DMS153 treated with DMSO at 0.1 percent for 48 hours (cell line): Measurements from ENCODE around the gene STK32B.

Experiments used
- DNase-seq: peaks from one replicate; lab custom pipeline; 2025; ENCODE audit not compliant: unreplicated experiment; lab: John Stamatoyannopoulos, UW

STK32B gene

GRCh38 chr4:5337731-5338130, 286.5 kb downstream of the STK32B start:
- no peak for DNase-seq

GRCh38 chr4:5338531-5338930, 287.3 kb downstream of the STK32B start:
- no peak for DNase-seq

DNA sequence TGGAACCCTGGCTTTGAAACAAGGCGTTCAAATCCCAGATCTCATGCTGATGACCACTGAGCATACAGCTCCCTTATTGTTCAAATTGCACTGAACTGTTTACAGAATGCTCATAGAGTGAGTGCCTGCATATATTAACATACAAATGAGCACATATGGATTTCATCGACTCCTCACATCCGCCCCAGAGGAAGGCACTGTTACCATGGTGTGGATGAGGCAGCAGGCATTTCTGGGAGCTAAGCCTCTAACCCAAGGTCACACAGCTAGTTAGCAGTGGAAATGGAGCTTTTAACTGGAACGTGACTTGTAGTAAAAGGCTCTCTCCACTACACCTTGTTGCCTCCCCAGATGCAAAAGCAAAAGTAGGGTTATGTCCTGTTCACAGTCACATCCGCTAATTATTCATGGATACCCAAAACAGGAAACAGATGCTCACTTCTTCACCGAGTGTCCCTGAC, 289.7 kb downstream of the STK32B start:
- DNase-seq = no peak

- no peak for DNase-seq
Measured at GRCh38 chr4:5341526-5341925, 290.2 kb downstream of the STK32B start.

GRCh38 chr4:5355846-5356245, 304.6 kb downstream of the STK32B start:
- DNase-seq = no peak

DNA sequence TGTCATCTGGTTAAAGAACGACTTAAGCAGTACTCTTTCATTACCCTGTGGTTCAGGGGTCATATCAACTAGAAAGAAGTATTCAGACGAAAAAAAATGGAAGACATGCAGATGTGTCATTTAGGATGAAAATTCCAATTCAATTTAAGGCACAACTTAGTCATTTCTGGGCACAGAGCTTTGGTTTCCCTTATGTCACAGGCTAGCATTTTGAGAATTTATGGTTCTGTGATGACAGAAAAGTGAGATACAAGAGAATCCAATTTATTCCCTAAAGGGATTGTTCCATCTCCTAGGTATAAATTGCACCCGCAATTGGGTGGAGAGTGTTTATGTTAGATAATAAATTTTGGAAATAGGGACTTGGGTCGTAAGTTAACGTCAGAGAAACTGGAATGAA, 306.6 kb downstream of the STK32B start:
- no peak for DNase-seq

DNA sequence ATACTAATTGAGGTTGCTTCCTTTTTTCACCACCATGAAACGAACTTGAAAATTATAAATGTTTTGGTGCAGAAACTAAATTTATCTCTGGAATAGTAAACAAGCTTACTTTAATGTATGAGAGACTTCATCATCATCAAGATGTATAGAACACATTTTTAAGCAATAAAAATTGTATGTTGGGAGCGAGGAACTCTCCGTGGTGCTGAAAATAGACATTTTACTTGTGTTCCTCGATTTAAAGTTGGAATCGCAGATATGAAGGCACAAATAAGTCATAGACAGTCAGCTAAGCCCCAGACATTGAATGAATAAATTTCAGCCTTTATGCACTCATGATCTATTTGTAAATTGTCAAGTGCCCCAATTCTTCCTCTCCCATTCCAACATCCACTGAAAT, 310.7 kb downstream of the STK32B start:
- DNase-seq = no peak

DNA sequence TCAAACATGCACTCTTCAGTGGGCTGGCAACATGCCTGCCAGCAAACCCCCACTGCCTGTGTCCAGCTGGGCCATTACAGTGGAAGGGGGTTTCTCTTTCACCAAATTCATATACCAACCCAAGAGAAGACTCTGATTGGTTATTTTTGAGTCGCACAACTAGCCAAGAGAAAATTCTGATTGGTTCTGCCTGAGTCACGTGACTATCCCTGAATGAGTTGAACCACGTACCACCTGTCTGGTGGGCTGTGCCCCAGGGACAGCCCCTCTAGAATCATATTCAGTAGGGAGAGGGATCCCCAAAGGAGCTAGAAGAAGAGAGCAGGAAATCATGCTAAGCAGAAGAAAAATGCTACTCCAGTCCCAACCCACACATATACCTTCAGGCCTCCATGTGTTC, 313.1 kb downstream of the STK32B start:
- DNase-seq = no peak

GRCh38 chr4:5365071-5366008, 314.1 kb downstream of the STK32B start:
- peak; percentile 23 for DNase-seq

GRCh38 chr4:5366009-5366386, 314.7 kb downstream of the STK32B start:
- no peak for DNase-seq

GRCh38 chr4:5366421-5366820, 315.1 kb downstream of the STK32B start:
- DNase-seq = no peak

- DNase-seq = no peak
Measured at GRCh38 chr4:5368426-5368825, 317.1 kb downstream of the STK32B start.

DNA sequence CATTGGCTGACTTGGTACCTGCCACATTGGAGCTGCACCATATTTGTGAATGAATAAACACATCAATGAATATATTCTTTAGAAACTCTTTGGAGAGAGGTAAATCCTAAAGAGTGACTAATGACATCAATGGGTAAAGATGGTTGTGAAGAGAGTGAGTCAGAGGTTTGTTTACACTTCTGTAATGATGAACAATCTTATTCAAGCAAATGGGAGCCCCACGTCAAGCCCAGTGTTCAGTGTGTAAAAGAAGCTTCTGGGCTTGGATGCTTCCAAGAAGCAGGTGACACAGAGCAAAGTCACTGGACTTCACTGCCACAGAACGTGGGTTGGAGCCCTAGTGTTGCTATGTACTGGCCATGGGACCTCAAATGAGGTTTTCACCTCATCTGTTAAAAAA, 319.0 kb downstream of the STK32B start:
- DNase-seq = no peak

DNA sequence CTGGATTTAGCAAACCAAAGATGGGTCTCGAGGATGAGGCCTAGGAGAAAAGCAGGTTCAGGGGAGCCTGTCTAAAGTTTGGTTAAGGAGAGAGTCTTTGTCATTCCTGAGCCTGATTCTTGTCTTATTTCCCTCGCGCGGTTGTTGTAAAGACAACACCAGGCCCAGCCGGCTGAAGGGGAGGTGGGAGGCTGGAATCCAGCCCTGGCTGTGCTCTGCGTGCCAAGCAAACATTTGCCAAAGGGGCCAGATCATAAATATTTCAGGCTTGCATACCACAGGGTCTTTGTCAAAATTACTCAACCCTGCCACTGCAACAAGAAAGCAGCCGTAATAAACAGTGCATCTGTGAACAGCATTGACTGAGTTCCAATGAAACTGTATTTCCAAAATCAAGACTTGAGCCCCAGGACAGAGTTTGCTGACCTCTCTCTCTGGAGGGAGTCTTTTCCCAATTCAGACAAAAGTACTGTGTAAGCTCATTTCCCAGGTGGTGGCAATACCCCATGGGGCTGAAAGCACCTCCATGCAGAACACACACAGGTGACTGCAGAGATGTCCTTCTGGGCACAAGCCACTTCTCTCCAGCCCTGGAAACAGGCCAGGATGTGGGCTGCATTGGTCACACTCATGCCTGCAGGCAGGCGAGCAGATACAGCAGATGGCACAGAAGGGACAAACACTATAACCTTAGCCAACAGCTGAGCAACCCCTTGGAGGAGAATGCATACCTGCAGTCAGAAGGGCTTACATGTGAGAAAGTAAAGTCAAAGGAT, 320.3 kb downstream of the STK32B start:
- no peak for DNase-seq

DNA sequence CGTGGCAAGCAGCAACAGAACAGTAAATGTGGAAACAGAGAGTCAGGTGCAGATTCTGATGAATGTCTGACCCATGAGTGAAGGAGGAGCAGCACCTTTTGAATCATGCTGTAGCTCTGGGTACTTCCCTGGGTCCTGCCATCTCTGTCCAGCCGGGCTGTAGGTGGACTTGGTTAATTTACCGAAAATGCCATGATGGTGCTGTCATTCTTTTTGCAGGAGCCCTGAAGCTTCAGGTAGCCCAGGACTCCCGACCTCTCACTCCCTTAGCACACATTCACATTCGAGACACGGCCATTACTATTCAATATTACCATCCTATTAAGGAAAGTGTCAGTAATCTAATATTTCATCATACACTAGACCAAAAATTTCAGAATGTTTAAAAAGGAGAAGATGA, 320.9 kb downstream of the STK32B start:
- DNase-seq = no peak

GRCh38 chr4:5373327-5373726, 322.0 kb downstream of the STK32B start:
- DNase-seq = no peak

DNA sequence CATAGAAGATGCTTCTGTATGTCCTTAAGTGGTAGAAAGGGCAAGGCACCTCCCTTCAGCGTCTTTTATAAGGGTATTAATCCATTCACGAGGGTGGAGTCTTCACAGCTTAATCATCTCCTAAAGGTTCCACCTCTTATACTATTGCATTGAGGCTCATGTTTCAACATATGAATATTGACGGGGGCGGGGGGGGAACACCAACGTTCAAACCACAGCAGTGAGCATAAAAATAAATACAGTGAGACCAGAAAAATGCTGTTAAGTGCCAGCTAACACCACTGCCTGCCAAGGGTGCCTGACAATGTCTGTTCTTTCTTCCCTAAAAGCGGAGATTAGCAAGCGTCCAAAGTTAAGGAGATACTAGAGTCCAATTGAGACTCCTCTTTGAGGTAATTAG, 323.3 kb downstream of the STK32B start:
- no peak for DNase-seq

GRCh38 chr4:5374994-5375393, 323.7 kb downstream of the STK32B start:
- DNase-seq = no peak

GRCh38 chr4:5376015-5376414, 324.7 kb downstream of the STK32B start:
- DNase-seq = no peak

DNA sequence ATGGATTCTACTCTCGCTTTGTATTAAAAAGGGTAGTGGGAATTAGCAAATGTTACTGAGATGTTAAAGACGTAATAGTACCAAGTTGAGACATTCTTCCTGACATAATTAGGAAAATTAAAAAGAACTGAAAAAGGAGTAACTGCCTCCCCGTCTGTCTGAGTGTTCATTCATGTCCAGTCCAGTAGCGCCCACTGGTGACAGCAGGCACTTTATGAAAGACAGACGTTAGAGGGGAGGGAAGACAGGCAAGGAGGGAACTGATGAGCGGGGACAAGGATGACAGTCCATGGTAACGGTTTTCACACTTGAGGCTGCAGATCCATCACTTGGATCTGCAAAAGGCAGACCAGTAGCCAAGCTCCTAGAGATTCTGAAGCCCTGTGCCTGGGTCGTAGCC, 326.7 kb downstream of the STK32B start:
- no peak for DNase-seq

DNA sequence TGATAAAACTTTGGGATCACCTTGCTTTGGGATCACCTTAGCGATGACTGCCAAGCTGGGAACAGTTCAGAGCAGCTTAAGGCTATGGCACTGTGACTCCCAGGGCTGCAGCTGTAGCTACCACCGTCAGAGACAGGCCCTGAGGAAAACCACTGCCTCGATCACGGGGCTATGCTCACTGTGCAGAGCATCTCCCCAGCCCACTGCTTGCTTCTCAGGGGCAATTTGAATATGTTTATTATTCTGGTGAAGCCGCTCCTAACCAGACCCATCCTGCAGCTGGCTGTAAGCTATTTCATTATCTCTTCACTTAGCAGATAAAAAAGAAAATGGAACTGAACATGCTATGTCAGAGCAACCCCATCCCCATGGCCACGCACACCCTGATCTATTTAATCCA, 328.6 kb downstream of the STK32B start:
- DNase-seq = no peak

GRCh38 chr4:5381961-5382441, 330.7 kb downstream of the STK32B start:
- no peak for DNase-seq
